Thyroid gland (tissue), 4 donors: ENCODE measurements around the gene RPAP2.

Experiments
- POLR2A ChIP-seq, 2 donors: fragments of 450-650 bp; IDR thresholded peaks; one replicate each; pipeline ENCODE4 v1.6.1; 2017; ENCODE audit warnings: antibody characterized with exemption in 2 of 2, mild to moderate bottlenecking in 2 of 2, moderate library complexity in 1 of 2
- TF ChIP-seq, protein P1 (sequence below), 6 experiments: fragments of 200-600 bp in 3 of 6; fragments of 450-650 bp in 3 of 6; sonication (generic) in 3 of 6; IDR thresholded peaks; one replicate each; pipeline ENCODE4 v1.5.1; 2016 to 2019; ENCODE audit warnings: antibody characterized with exemption in 6 of 6, mild to moderate bottlenecking in 2 of 6, inconsistent platforms in 1 of 6, moderate library complexity in 1 of 6

- TF ChIP-seq, protein P1, sequence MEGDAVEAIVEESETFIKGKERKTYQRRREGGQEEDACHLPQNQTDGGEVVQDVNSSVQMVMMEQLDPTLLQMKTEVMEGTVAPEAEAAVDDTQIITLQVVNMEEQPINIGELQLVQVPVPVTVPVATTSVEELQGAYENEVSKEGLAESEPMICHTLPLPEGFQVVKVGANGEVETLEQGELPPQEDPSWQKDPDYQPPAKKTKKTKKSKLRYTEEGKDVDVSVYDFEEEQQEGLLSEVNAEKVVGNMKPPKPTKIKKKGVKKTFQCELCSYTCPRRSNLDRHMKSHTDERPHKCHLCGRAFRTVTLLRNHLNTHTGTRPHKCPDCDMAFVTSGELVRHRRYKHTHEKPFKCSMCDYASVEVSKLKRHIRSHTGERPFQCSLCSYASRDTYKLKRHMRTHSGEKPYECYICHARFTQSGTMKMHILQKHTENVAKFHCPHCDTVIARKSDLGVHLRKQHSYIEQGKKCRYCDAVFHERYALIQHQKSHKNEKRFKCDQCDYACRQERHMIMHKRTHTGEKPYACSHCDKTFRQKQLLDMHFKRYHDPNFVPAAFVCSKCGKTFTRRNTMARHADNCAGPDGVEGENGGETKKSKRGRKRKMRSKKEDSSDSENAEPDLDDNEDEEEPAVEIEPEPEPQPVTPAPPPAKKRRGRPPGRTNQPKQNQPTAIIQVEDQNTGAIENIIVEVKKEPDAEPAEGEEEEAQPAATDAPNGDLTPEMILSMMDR (IDR thresholded peaks at IDR 0.05) = no peak
- TF ChIP-seq POLR2A (IDR thresholded peaks at IDR 0.05) = no peak
Observed at GRCh38 chr1:92409946-92410549, 111.2 kb downstream of the RPAP2 start.
